D341Med (cell line): ENCODE measurements around the gene FHL5.
"Not testable (repeated sequence)": the region's sequence is repeated elsewhere in the genome, so short reads cannot be mapped to it uniquely, and the experiment has no call there.

Experiments used
- DNase-seq: peaks from one replicate; pipeline ENCODE4 v3.0.0; 2012; ENCODE audit warnings: low spot score

Gene FHL5

GRCh38 chr6:96562886-96563285 lies at the start of gene FHL5:
FHL5 (plus strand) TSS chr6:96563128; CDS start chr6:96603614, 40,486 bp downstream.
- no peak for DNase-seq

- DNase-seq = no peak
These were observed 42.5 kb upstream of the FHL5 start for GRCh38 chr6:96520171-96521115.

- DNase-seq = no peak
These were observed 41.7 kb upstream of the FHL5 start for GRCh38 chr6:96521306-96521643.

GRCh38 chr6:96521644-96522464 lies 41.1 kb upstream of the FHL5 start, which contains the start of gene UFL1:
UFL1 (plus strand) TSS chr6:96521806; CDS start chr6:96521874, 68 bp downstream.
- peak; percentile 93 for DNase-seq

GRCh38 chr6:96522465-96523009 lies 40.4 kb upstream of the FHL5 start:
- no peak for DNase-seq

- DNase-seq = no peak
These were observed 34.7 kb upstream of the FHL5 start for GRCh38 chr6:96528193-96528592.

GRCh38 chr6:96532399-96532798 lies 30.5 kb upstream of the FHL5 start:
- DNase-seq = peak; percentile 30

GRCh38 chr6:96537726-96538125 lies 25.2 kb upstream of the FHL5 start:
- peak; percentile 26 for DNase-seq

GRCh38 chr6:96542702-96543101 lies 20.2 kb upstream of the FHL5 start:
- peak; percentile 15 for DNase-seq

GRCh38 chr6:96545882-96546281 lies 17.0 kb upstream of the FHL5 start:
- DNase-seq = no peak

- DNase-seq = no peak
These were observed 15.3 kb upstream of the FHL5 start for GRCh38 chr6:96547654-96548053.

GRCh38 chr6:96554558-96554957 lies 8.4 kb upstream of the FHL5 start:
- DNase-seq = no peak

- not testable (repeated sequence) for DNase-seq
These were observed 3.2 kb upstream of the FHL5 start for GRCh38 chr6:96559740-96560139.

GRCh38 chr6:96563853-96564252 lies 925 bp downstream of the FHL5 start:
- DNase-seq = no peak

- DNase-seq = no peak
These were observed 7.1 kb downstream of the FHL5 start for GRCh38 chr6:96570053-96570452.

GRCh38 chr6:96571551-96571950 lies 8.6 kb downstream of the FHL5 start:
- DNase-seq = no peak

GRCh38 chr6:96575359-96575758 lies 12.4 kb downstream of the FHL5 start:
- DNase-seq = no peak

GRCh38 chr6:96576221-96576620 lies 13.3 kb downstream of the FHL5 start:
- DNase-seq = no peak

- no peak for DNase-seq
These were observed 19.1 kb downstream of the FHL5 start for GRCh38 chr6:96582021-96582420.

- DNase-seq = no peak
These were observed 19.5 kb downstream of the FHL5 start for GRCh38 chr6:96582436-96582835.

- no peak for DNase-seq
These were observed 41.5 kb downstream of the FHL5 start for GRCh38 chr6:96604420-96604819.

GRCh38 chr6:96608074-96608473 lies 45.1 kb downstream of the FHL5 start:
- DNase-seq = no peak

GRCh38 chr6:96610019-96610418 lies 47.1 kb downstream of the FHL5 start:
- no peak for DNase-seq
